ENCODE measurements around the gene PDE4D. TPM values are rescaled to one million over a fixed set of nuclear protein-coding genes. Genes with fewer than 3 reads are reported as not detected.

The PDE4D gene
- total and polyA plus RNA-seq, 2 donors (not counting 1 experiment from before 2014, with no cell fraction given) = 14.9 to 171 TPM

DNA sequence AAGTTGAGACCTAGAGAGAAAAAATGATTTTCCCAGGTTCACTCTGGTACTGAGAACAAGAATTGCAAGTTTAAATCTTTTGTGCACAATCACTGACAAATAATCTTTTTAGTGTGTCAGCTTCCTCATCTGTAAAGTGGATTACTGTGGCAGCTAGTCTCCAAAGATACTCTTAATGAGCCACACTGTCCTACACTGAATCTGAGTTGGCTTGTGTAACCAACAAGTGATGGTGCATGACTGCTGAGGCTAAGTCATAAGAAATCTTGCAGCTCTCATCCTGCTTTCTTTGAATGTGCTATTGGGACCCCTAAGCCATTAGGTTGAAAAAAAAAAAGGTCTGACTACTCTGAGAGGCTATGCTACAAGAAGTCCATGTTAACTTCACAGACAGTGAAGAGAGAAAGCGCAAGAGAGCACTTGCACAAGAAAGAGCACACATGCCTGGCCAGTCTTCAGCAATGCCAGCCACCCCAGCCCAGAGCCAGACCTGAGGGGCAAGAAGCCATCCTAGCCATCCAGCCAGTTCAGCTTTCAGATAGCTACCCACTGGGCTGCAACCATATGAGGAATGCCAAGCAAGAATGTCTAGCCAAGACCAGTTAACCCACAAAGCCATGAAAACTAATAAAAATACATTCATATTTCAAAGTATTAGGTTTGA, 891.2 kb downstream of the PDE4D start:
- ChIA-PET POLR2A (interaction anchor here (0.7 kb wide), 1 partner anchor 116 kb away, joined by 3 read pairs; no protein-coding TSS in a partner anchor), CTCF (interaction anchor here (1.0 to 1.8 kb wide), 3 partner anchors 109 to 171 kb away, joined by 3 to 5 read pairs (median 3); no protein-coding TSS in a partner anchor)
- 100% methylated on average over 1 of the region's 1 CpG for WGBS (ENCODE audit: insufficient coverage)
- Mint-ChIP-seq H3K27me3 (no peaks in the 10 kb centered on the region), H3K27ac (no peak overlapping the region), H3K9me3 (ENCODE audit: insufficient read depth) (no peaks in the 10 kb centered on the region), H3K4me1 (no peaks in the 10 kb centered on the region), H3K4me3 (no peak overlapping the region)
- ATAC-seq (ENCODE audit: low read depth) = no peak
- no peak for DNase-seq
- H3K9me3 ChIP-seq (ENCODE audit: control extremely low read depth in 1 of 3, control insufficient read depth in 2 of 3, insufficient read depth in 1 of 3, low read length in 2 of 3) = no peaks in the 10 kb centered on the region
- no peaks in the 10 kb centered on the region for H3K36me3 ChIP-seq (replicated peaks in 1 of 2; ENCODE audit: control extremely low read depth in 1 of 2, control insufficient read depth in 1 of 2, extremely low read depth in 1 of 2, insufficient read depth in 2 of 2, low read length in 1 of 2)
- H3K27ac ChIP-seq (ENCODE audit: low read length in 2 of 2) = no peak overlapping the region
- H3K4me1 ChIP-seq (ENCODE audit: control insufficient read depth in 2 of 2, insufficient read depth in 2 of 2, low read length in 2 of 2) = no peaks in the 10 kb centered on the region
- H3K27me3 ChIP-seq (replicated peaks in 1 of 4; ENCODE audit: control extremely low read depth in 1 of 4, control insufficient read depth in 3 of 4, insufficient read depth in 4 of 4, low read length in 3 of 4) = no peaks in the 10 kb centered on the region
- H3K4me2 ChIP-seq (replicated peaks; ENCODE audit: low read depth, low read length, poor library complexity, severe bottlenecking) = no peak overlapping the region
- TF ChIP-seq EZH2 (IDR thresholded peaks at IDR 0.05; ENCODE audit: borderline replicate concordance, insufficient read depth, low read depth, low read length, poor library complexity, severe bottlenecking) = no peak
- TF ChIP-seq, protein P1, sequence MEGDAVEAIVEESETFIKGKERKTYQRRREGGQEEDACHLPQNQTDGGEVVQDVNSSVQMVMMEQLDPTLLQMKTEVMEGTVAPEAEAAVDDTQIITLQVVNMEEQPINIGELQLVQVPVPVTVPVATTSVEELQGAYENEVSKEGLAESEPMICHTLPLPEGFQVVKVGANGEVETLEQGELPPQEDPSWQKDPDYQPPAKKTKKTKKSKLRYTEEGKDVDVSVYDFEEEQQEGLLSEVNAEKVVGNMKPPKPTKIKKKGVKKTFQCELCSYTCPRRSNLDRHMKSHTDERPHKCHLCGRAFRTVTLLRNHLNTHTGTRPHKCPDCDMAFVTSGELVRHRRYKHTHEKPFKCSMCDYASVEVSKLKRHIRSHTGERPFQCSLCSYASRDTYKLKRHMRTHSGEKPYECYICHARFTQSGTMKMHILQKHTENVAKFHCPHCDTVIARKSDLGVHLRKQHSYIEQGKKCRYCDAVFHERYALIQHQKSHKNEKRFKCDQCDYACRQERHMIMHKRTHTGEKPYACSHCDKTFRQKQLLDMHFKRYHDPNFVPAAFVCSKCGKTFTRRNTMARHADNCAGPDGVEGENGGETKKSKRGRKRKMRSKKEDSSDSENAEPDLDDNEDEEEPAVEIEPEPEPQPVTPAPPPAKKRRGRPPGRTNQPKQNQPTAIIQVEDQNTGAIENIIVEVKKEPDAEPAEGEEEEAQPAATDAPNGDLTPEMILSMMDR (IDR thresholded peaks at IDR 0.05) = no peak
- H3K9ac ChIP-seq (ENCODE audit: low read length) = no peak overlapping the region
- no peak overlapping the region for H3K4me3 ChIP-seq (ENCODE audit: control extremely low read depth in 1 of 5, extremely low read depth in 1 of 5, insufficient read depth in 1 of 5, low read depth in 2 of 5, low read length in 4 of 5)
- H4K20me1 ChIP-seq (ENCODE audit: control insufficient read depth, insufficient read depth, low read length, poor library complexity, severe bottlenecking) = no peaks in the 10 kb centered on the region
- intact Hi-C loops (cut with micrococcal nuclease) = no loop called here
- H3K79me2 ChIP-seq (ENCODE audit: control insufficient read depth, insufficient read depth, low read length) = no peaks in the 10 kb centered on the region
- no peak overlapping the region for H2AFZ ChIP-seq (ENCODE audit: insufficient read depth, low read depth, low read length, poor library complexity, severe bottlenecking)

DNA sequence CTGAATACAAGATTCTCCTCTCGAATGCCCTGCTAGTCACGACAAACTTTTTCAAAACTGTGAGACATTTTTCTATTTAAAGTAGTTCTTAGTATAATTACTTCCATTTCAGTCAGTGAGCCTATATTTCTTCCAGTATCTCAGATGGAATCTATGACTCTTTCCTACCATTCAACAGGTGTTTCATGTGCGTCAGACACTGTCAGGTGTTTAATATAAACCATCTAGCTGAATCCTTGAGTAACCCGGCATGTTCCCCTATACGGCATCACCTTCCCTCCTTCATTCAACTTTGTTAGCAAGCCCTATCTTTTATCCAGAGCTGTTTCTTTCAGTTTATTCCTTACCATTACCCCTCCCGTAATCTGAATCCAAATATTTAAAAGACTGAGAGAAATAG, 891.8 kb downstream of the PDE4D start:
- no peak for TF ChIP-seq EZH2 (IDR thresholded peaks at IDR 0.05; ENCODE audit: borderline replicate concordance, insufficient read depth, low read depth, low read length, poor library complexity, severe bottlenecking)
- TF ChIP-seq, protein P1 (IDR thresholded peaks at IDR 0.05) = no peak
- no peaks in the 10 kb centered on the region for H3K79me2 ChIP-seq (ENCODE audit: control insufficient read depth, insufficient read depth, low read length)
- no peaks in the 10 kb centered on the region for H3K36me3 ChIP-seq (replicated peaks in 1 of 2; ENCODE audit: control extremely low read depth in 1 of 2, control insufficient read depth in 1 of 2, extremely low read depth in 1 of 2, insufficient read depth in 2 of 2, low read length in 1 of 2)
- Mint-ChIP-seq H3K4me1 (no peaks in the 10 kb centered on the region), H3K27ac (no peak overlapping the region), H3K27me3 (no peaks in the 10 kb centered on the region), H3K9me3 (ENCODE audit: insufficient read depth) (no peaks in the 10 kb centered on the region), H3K4me3 (no peak overlapping the region)
- WGBS (ENCODE audit: insufficient coverage) = 96% methylated on average over 2 of the region's 6 CpGs
- H3K27me3 ChIP-seq (replicated peaks in 1 of 4; ENCODE audit: control extremely low read depth in 1 of 4, control insufficient read depth in 3 of 4, insufficient read depth in 4 of 4, low read length in 3 of 4) = no peaks in the 10 kb centered on the region
- no peak overlapping the region for H2AFZ ChIP-seq (ENCODE audit: insufficient read depth, low read depth, low read length, poor library complexity, severe bottlenecking)
- ATAC-seq (ENCODE audit: low read depth) = no peak
- no peak overlapping the region for H3K4me3 ChIP-seq (ENCODE audit: control extremely low read depth in 1 of 5, extremely low read depth in 1 of 5, insufficient read depth in 1 of 5, low read depth in 2 of 5, low read length in 4 of 5)
- H3K27ac ChIP-seq (ENCODE audit: low read length in 2 of 2) = no peak overlapping the region
- POLR2A ChIA-PET = no interaction called here
- H3K9me3 ChIP-seq (ENCODE audit: control extremely low read depth in 1 of 3, control insufficient read depth in 2 of 3, insufficient read depth in 1 of 3, low read length in 2 of 3) = no peaks in the 10 kb centered on the region
- no peak overlapping the region for H3K9ac ChIP-seq (ENCODE audit: low read length)
- CTCF ChIA-PET = interaction anchor here (0.6 to 1.8 kb wide), 3 partner anchors 108 to 914 kb away, joined by 3 to 5 read pairs (median 3); no protein-coding TSS in a partner anchor
- no peaks in the 10 kb centered on the region for H3K4me1 ChIP-seq (ENCODE audit: control insufficient read depth in 2 of 2, insufficient read depth in 2 of 2, low read length in 2 of 2)
- intact Hi-C loops (cut with micrococcal nuclease) = no loop called here
- H4K20me1 ChIP-seq (ENCODE audit: control insufficient read depth, insufficient read depth, low read length, poor library complexity, severe bottlenecking) = no peaks in the 10 kb centered on the region
- no peak for DNase-seq
- no peak overlapping the region for H3K4me2 ChIP-seq (replicated peaks; ENCODE audit: low read depth, low read length, poor library complexity, severe bottlenecking)
